SW480 (cell line): ENCODE data around the gene ZBTB44.
A peak's percentile ranks its signal among the peaks of the same experiment; 100 is the strongest.
"Not testable (repeated sequence)": the region's sequence is repeated elsewhere in the genome, so short reads cannot be mapped to it uniquely, and the experiment has no call there.

Experiments
- DNase-seq: peaks from one replicate; pipeline ENCODE4 v3.0.0-alpha.2; 2016; ENCODE audit warnings: low spot score

Gene ZBTB44, protein sequence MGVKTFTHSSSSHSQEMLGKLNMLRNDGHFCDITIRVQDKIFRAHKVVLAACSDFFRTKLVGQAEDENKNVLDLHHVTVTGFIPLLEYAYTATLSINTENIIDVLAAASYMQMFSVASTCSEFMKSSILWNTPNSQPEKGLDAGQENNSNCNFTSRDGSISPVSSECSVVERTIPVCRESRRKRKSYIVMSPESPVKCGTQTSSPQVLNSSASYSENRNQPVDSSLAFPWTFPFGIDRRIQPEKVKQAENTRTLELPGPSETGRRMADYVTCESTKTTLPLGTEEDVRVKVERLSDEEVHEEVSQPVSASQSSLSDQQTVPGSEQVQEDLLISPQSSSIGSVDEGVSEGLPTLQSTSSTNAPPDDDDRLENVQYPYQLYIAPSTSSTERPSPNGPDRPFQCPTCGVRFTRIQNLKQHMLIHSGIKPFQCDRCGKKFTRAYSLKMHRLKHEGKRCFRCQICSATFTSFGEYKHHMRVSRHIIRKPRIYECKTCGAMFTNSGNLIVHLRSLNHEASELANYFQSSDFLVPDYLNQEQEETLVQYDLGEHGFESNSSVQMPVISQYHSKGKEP

DNA sequence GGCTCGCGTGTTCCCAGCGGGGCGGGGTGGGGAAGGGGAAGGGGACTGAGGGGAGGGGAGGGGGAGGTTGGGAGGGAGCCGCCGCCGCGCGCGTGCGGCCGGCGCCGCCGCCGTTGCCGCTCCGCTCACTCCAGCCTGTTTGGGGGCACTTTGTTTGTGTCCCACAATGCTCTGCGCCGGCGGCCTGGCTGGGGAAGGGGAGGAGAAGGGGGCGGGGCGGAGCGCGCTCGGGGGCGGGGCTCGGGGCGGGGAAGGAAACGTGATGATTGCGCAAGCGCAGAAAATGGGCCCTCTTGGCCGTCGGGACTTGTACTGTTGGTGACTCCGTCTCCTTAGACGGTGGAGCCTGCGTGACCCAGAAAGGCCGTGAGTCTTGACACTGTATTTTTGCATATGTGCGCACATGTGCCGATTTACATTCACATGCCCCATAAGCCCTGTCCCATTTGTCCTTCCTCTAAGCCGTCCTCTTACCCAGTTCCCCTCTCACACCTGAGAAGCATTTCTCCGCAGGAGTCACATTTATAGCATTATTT is at the start of gene ZBTB44:
Gene ZBTB44, minus strand, starts transcription at position 168 of the 536 bp plus-strand sequence. CDS start 53,044 bp downstream, outside the sequence.
- peak; percentile 88 for DNase-seq

DNA sequence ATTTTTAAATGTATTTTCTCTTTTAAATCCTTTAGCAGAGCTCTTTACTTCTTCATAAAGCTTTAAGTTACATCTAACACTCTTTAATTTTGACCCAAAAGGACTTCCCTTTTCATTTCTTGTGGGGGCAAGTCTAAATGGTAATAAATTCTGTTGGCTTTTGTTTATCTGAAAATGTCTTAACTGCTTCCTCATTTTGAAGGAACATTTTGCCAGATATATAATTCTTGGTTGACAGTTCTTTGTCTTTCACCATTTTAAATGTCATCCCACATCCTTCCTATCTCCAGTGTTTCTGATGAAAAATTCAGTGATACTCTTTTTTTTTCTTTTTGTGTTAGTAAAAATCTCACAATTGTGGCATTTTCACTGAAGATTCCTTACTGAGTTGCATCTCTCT is 44.7 kb upstream of the ZBTB44 start:
- no peak for DNase-seq

DNA sequence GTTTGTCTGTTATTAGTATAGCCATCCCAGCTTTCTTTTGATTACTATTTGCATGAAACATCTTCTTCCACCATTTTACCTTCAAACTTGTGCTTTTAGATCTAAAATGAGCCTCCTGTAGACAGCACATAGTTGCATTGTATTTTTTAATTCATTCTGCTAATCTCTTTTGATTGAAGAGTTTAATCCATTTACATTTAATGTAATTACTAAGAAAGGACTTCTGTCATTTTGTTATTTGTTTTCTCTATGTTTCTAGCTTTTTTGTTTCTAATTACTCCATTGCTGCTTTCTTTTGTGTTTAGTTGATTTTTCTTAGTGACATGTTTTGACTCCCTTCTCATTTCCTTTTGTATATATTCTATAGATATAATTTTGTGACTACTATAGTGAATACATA is 43.7 kb upstream of the ZBTB44 start:
- no peak for DNase-seq

DNA sequence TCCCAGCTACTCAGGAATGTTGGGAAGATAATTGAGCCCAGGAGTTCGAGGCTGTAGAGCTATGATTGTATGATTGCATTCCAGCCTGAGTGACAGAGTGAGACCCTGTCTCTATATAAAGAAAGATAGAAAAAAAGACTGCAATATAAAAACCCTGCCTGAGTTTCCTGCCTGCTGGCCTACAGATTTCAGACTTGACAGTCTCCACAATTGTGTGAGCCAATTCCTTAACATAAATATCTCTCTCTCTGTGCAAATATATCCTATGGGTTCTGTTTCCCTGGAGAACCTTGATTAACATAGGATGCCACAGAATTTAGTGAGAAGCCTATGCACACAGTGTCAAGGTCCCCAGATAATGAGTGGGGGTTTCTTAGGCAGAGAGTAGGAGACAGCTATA is 32.5 kb upstream of the ZBTB44 start:
- DNase-seq: no peak

DNA sequence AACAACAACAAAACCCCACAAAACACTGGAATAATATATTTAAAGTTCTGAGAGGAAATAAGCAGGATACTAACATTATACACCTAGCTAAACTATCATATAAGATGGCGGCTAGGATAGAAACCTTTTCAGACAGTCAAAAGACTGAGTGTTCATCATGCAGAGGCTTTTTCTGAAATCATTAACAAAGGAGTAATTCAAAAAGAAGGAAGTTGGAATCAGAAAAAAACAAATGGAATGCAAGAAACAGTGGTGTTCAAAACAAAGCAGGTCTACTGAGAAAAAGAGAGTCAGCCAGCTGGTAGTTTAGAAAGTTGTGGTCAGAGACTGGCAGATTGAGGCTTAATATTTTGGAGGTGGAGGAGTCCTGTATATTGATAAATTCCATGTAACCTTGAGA is 30.1 kb upstream of the ZBTB44 start:
- DNase-seq: no peak

DNA sequence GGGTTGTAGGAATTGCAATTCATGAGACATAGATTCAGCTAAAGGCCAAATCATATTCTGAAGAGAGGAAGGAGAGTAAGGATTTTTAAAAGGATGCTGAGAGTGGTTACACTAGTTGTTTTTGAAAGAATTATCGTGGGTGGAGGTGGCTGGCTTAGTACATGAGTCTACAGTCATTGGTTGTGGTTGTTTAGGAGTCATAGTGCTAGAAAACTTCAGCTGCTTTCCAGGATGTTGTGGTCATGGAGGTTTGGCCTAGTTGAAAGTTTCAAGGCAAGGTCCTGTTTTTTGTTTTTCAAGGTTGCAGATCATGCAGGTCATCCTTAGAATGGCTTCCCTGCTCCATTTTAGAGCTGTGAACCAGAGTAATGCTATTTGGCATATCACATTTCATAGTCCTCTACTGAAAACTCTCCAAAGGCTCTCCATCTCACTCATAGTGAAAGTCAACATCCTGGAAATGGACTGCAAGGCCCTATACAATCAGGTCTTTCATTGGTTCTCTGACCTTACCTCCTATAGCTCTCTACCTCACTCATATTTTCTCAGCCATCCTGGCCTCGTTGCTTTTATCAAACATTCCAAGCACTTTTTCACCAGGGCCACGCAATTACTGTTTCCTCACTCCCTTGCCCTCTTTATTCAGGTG is 26.1 kb upstream of the ZBTB44 start:
- no peak for DNase-seq

DNA sequence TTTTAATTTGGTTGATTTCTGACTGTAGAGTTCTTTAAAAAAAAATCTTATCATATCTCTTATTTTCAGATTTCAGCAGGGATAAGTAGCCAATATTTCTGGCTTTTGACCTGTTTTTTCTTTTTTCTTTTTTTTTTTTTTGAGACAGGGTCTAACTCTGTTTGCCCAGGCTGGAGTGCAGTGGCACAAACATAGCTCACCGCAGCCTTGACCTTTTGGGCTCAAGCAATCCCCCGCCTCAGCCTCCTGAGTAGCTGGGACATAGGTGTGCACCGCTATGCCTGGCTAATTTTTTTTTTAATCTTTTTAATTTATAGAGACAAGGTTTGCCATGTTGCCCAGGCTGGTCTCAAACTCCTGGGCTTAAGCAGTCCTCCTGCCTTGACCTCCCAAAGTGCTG is 23.9 kb upstream of the ZBTB44 start:
- DNase-seq: no peak

DNA sequence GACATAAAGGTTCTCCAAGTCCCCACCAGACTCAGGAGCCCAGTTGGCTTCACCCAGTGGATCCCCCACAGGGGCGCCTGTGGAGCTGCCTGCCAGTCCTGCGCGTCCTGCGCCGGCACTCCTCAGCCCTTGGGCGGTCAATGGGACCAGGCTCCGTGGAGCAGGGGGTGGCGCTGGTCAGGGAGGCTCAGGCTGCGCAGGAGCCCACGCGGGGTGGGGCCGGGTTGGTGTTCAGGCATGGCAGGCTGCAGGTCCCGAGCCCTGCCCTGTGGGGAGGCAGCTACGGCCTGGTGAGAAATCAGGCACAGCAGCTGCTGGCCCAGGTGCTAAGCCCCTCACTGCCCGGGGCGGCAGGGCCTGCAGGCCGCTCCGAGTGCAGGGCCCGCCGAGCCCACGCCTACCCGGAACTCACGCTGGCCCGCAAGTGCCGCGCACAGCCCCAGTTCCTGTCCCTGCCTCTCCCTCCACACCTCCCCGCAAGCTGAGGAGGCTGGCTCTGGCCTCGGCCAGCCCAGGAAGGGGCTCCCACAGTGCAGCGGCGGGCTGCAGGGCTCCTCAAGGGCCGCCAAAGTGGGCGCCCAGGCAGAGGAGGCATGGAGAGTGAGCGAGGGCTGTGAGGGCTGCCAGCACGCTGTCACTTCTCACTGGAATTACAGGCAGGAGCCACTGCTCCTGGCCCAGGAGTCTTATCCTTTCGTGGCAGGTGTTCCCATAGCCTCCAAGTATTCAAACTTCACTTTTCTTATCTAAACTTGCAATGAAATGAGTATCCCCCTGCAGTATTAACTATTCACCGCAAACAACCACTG is 22.8 kb upstream of the ZBTB44 start:
- no peak for DNase-seq

DNA sequence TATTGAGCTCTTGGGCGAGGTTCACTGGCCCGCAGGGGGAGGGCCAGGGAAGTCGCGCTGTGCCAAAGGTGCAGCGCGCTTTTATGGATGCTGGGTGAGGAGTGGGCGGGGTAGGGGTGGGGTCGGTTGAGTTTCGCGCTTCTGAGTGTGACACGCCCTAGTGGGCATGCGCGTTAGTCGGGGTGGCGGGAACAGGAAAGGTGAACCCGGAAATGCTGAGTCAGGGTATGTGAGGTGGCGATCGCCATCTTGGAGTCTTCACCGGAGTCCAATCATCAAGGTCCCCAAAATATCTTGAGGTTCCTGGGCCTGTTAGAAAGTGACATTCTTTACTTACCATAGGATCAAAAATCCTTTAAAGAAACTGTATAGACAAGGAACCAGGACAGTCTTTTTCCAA is 16.7 kb upstream of the ZBTB44 start:
- not testable (repeated sequence) for DNase-seq

DNA sequence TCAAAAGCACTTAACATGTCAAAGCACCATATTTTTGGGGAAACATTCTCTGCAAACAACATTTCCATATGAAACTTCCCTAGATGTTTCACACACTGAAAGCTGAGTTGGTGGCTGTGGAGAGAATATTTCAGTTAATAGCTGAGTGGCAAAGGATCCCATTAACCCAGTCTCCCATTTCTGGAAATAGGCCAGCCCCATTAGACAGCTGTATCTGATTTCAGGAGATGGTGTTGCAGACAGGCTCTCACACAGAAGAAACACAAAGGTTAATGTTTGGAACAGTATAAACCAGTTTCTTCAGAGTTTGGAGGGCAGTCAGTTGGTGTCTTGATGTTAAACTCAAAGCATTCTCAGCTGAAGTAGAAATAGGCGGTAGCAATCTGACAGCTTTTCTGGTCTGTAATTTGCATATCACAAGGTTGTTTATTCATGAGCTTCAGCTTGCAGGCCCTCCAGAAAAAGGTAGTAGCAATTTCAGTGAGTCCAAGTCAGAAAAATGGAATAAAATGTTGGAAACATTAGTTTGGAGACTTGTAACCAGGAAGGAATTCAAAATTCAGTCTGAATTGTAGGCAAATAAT is 15.5 kb upstream of the ZBTB44 start:
- DNase-seq: no peak

DNA sequence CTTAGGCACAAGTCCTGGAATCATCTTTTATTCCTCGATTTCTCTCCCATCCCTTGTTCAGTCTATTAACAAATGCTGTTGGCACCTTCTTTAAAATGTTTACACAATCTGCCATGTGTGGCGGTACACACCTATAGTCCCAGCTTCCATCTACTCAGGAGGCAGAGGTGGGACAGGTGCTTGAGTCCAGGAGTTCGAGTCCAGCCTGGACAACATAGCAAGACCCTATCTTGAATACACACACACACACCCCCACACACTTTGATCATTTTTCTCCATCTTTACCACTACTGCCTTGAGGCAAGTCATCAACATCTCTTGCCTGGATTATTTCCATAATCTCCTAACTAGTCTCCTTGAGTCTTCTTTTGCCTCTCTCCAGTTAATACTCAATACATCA is 13.7 kb upstream of the ZBTB44 start:
- DNase-seq: no peak

DNA sequence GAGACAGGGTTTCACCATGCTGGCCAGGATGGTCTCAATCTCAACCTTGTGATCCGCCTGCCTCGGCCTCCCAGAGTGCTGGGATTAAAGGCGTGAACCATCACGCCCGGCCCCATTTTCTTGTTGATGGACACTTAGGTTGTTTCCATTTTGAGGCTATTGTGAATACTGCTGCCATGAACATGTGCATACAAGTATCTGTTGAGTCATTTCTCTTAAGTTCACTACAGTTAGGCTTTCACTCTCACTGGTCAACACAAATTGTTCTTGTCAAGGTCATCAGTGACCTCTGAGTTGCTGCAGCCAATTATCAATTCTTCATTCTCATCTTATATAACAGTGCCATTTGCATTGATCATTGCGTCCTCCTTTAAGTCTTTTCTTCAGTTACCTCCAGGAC is 13.0 kb upstream of the ZBTB44 start:
- DNase-seq: no peak

DNA sequence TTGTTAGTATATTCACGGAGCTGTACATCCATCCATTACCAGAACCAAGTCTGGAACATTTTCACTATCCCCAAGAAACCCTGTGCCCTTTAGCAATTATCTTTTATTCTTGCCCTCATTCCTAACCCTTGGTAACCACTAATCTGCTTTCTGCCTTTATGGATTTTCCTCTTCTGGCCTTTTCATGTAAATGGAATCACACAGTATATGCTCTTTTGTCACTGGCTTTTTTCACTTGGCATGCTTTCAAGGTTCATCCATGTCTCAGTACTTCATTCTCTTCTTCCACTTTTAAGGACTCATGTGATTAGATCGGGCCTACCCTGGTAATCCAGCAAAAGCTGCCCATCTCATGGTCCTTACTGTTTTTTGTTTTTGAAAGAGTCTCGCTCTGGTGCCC is 11.0 kb upstream of the ZBTB44 start:
- DNase-seq: no peak

DNA sequence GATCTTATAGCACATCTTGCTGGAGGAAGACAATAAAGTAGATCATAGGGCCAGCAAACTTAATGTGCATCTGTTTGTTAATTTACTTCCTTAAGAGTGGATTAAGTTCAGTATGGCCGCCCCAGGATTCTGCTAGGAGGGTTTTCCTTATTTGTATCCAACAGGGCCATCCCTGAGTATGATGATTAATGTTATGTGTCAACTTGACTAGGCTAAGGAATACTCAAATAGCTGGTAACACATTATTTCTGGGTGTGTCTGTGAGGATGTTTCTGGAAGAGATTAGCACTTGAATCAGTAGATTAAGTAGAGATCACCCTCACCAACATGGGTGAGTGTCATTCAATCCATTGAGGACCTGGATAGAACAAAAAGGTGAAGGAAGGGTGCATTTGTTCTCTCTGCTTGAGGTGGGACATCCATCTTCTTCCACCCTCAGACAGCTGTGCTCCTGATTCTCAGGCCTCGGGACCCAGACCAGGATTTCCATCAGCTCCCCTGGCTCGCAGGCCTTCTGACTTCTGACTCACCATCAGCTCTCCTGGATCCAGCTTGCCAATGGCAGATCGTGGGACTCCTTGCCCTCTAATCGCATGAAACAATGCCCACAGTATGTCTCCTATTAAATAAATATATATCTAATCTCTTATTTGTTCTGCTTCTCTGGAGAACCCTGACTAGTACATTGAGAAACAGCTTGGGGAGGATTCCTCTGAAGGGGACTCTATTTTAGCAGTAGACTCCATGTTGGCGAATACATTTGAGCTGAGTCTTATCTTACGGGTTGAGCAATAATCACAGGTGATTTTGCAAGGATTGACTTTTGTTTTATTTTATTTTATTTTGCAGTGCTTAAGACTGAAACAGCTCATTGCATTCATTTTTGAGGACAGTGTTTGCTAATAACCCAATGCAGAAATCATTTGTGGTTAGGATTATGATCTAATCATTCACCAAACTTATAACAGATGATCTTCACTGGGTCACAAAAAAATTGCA is 9.0 kb upstream of the ZBTB44 start:
- DNase-seq: no peak

DNA sequence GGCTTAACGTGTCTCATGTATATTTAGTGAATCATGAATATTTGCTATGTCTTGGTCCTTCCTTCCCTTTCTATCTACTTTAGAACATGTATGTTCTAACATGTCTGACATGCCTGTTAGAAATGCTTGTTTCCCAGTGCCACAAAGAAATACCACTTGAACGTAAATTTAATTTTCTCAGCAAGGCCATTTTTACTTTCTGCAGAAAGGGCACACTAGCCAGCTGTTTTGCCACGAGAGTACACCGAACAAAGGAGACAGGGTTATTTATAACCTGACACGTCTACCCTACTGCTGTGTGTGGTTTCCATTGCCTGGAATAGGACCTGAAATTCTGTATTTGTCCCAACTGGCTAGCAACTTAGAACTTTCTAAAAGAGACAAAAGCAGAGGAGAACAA is 7.4 kb upstream of the ZBTB44 start:
- DNase-seq: no peak

DNA sequence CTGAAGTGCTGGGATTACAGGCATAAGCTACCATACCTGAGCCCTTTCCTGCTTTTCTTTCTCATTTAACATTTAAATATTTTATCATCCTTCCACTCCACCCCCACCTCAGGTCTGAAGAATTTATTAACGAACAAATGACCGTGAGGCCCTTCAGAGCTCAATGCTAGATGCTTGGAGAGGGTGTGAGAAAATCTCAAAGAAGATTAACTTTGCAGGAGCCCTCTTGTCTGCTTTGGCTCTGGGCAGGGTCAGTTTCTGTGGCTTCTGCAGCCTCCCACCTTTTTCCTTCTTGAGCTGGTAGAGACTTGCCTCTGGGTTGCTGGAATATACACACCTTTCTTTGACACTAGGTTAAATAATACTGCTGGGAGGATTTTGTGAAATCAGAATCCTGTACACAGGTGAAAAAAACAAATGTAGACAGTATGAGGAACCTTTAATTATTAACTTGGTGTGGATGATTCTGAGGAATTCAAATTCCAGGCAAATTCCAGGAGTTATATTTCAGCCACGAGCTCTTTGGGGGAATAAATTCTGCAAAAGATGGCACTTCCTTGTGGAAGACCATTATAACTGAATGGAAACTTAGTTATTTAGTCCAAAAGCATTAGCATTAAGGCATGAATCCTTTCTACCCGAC is 3.4 kb upstream of the ZBTB44 start:
- DNase-seq: no peak

DNA sequence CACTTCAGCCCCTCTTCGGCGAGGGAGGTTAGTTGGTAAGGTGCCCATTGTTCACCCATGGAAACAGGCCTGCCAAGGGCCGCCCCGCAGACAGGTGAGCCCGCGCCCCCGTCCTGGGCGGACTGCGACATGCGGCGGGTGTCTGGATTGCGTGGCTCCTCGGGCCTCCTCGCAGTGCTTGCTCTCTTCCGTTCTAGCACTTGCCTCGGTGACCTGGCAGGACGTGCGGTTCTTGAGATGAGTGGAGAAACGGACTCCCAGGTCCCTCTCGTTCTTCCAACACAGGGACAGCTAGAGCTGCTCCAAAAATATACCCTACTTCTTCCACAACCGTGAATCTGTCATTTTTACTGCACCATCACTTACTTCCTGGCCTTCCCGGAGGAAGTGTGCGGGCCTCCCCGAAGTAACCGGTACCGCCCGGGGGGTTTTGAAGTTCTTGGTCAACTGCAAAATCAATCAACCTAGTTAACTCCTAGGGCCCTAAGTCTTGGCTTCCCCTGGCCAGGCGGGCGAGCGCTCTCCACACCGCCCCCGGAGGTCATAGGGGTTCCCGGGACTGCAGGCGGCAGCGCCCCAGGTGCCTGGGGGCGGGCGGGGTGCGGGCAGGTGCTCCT is 745 bp upstream of the ZBTB44 start:
- no peak for DNase-seq

DNA sequence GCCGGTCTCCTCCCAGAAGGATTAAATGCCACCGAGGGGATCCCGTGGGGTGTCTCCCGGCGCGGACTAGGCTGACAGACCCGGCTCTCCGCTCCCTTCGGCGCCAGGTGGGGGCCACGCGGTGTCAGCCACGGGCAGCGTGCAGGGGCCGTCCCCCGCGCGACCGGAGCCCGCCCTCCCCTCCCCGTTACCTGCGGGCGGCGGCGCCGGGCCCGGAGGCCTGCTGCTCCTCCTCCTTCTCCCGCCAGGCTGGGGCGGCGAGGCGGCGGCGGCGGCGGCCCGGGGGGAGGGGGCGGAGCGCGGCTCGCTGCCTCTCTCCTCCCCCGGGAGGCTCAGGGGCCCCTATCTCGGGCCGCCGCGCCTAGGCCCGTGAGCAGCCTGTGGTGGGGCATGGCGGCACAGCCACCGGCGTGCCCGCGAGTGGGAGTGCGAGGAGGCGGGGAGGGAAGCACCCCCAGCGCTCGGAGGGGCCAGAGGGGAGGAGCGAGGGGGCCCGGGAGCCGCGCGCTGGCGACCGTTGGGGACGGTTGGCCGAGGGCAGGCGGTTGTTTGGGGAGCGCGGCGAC is 450 bp downstream of the ZBTB44 start:
- DNase-seq: peak; percentile 67
